Nephron progenitor cell (in vitro differentiated cells): ENCODE measurements around the gene EFCC1.

Source experiments
- DNase-seq: peaks from one replicate; pipeline ENCODE4 v3.0.0; 2021
- H3K27ac Mint-ChIP-seq: 2 replicates; pipeline ENCODE4 v1.8.0; 2021; ENCODE audit warnings: mild to moderate bottlenecking, moderate library complexity, mixed read lengths
- H3K27me3 Mint-ChIP-seq: 2 replicates; pipeline ENCODE4 v1.8.0; 2021; ENCODE audit warnings: mild to moderate bottlenecking, low read depth, mixed read lengths; ENCODE audit not compliant: poor library complexity
- H3K36me3 Mint-ChIP-seq: 2 replicates; pipeline ENCODE4 v1.8.0; 2021; ENCODE audit warnings: low read depth, mixed read lengths
- H3K4me1 Mint-ChIP-seq: 2 replicates; pipeline ENCODE4 v1.8.0; 2021; ENCODE audit warnings: mixed read lengths
- H3K4me3 Mint-ChIP-seq: 2 replicates; pipeline ENCODE4 v1.8.0; 2021; ENCODE audit warnings: mild to moderate bottlenecking, moderate library complexity, mixed read lengths
- H3K9me3 Mint-ChIP-seq: 2 replicates; pipeline ENCODE4 v1.8.0; 2021; ENCODE audit warnings: mild to moderate bottlenecking, moderate library complexity, mixed read lengths
- TF ChIP-seq, protein P1 (sequence below): fragments of 200-600 bp; sonication (generic); IDR thresholded peaks from 2 replicates; pipeline ENCODE4 v1.5.0; 2021; ENCODE audit warnings: antibody characterized with exemption

The EFCC1 gene

DNA sequence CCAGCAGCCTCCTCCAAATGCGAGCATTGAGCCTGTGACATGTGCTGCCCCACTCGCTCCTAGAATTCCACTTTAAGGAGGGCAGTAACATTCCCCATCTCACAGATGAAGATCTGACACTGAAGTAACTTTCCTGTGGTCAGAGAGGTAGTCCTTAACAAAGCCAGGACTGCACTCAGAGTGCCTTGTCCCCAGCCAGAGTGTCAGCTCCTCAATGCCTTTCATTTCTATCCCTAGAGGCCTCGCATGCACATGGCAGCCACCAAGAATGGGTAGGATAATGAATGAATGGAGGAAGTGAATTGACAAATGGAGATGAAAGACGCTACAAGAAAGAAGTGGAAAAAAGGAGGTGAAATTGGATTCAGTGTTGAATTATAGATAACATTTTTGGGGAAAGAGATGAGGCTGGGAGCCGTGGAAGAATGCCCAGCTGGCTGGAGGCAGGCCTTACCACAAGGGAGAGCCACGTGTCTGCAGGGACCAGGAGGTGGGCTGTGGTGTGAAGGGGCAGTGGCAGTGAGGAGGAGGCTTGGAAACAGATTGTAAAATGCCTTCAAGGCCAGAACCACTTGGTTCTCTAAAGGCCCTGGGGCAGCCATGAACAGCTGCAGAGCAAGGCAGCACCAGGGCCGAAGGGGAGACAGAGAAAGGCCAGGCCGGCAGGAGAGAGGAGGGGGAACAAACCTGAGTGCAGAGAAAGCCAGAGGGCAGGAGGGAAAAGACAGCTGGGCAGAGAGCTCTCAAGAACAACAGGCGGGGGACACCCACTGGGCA, 17.6 kb upstream of the EFCC1 start:
- Mint-ChIP-seq H3K36me3 (no peaks in the 10 kb centered on the region), H3K27me3 (peaks cover 44% of the 10 kb centered on the region), H3K4me1 (no peaks in the 10 kb centered on the region), H3K4me3 (no peak overlapping the region), H3K9me3 (peaks cover 6% of the 10 kb centered on the region), H3K27ac (no peak overlapping the region)
- TF ChIP-seq, protein P1, sequence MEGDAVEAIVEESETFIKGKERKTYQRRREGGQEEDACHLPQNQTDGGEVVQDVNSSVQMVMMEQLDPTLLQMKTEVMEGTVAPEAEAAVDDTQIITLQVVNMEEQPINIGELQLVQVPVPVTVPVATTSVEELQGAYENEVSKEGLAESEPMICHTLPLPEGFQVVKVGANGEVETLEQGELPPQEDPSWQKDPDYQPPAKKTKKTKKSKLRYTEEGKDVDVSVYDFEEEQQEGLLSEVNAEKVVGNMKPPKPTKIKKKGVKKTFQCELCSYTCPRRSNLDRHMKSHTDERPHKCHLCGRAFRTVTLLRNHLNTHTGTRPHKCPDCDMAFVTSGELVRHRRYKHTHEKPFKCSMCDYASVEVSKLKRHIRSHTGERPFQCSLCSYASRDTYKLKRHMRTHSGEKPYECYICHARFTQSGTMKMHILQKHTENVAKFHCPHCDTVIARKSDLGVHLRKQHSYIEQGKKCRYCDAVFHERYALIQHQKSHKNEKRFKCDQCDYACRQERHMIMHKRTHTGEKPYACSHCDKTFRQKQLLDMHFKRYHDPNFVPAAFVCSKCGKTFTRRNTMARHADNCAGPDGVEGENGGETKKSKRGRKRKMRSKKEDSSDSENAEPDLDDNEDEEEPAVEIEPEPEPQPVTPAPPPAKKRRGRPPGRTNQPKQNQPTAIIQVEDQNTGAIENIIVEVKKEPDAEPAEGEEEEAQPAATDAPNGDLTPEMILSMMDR: no peak
- no peak for DNase-seq

DNA sequence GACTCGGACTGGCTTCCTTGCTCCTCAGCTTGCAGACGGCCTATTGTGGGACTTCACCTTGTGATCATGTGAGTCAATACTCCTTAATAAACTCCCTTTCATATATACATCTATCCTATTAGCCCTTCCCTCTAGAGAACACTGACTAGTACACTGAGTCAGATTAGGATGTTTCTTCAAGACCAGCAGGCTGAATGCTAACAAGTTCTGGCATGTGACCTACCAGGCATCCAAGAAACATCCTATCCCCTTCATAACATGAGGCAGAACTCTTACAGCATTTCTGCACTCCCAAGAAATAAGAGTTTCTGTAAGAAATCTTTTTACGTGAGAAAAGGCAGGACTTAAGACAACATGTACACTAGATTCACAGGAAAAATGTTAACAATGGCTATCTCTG, 16.5 kb upstream of the EFCC1 start:
- TF ChIP-seq, protein P1: no peak
- no peaks in the 10 kb centered on the region for H3K36me3 Mint-ChIP-seq
- H3K9me3 Mint-ChIP-seq: peaks cover 6% of the 10 kb centered on the region
- no peak overlapping the region for H3K4me3 Mint-ChIP-seq
- DNase-seq: no peak
- no peaks in the 10 kb centered on the region for H3K4me1 Mint-ChIP-seq
- peaks cover 41% of the 10 kb centered on the region for H3K27me3 Mint-ChIP-seq
- no peak overlapping the region for H3K27ac Mint-ChIP-seq

DNA sequence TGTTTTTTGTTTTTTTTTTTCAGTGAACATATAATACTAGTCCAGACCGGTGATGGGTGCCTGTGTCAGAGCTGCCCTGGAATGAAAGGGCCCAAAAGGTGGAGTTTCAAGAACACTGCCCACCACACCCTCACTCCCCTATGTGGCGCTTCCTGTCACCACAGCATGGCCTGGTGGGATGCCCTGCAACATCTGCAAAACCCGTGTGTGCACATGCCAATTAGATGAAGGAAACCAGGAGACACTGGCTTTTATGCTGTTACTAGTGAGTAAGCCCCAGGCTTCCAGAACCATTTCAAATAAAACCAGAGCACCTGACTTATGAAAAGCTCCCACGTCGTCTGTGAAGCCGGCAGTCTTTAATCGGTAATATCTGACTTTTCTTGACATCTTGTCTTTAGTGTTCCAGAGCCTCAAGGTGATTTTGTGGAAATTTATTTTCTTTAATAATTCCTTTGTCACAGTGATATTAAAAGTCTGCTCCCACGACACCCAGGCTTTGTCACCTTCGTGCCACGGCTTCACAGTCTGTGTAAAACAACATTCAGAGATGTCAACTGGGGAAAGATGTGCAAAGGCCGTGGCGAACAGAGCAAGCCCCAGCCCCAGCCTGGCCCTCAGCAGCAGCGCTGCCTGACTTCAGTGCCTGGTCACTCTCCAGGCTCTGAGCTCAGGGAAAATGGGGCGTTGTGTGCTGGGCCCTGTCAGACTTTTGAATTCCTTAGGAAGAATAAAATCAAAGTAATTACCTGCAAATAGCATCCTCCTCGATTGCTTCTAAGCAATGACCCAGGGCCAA, 13.6 kb upstream of the EFCC1 start:
- Mint-ChIP-seq H3K36me3 (no peaks in the 10 kb centered on the region), H3K9me3 (no peaks in the 10 kb centered on the region), H3K4me3 (no peak overlapping the region), H3K27me3 (peaks cover 37% of the 10 kb centered on the region), H3K4me1 (peaks cover 5% of the 10 kb centered on the region), H3K27ac (no peak overlapping the region)
- TF ChIP-seq, protein P1: no peak
- no peak for DNase-seq

DNA sequence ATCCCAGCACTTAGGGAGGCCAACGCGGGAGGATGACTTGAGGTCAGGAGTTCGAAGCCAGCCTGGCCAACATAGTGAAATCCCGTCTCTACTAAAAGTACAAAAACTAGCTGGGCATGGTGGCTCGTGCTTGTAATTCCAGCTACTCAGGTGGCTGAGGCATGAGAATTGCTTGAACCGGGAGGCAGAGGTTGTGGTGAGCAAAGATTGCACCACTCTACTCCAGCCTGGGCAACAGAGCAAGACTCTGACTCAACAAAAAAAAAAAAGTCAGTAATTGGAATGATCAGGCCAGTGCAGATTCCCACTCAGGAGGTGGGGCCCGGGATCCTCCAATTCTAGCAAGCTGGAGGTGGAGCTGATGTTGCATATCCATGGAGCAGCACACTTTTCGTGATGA, 12.8 kb upstream of the EFCC1 start:
- H3K27ac Mint-ChIP-seq: no peak overlapping the region
- TF ChIP-seq, protein P1: no peak
- H3K9me3 Mint-ChIP-seq: no peaks in the 10 kb centered on the region
- H3K4me1 Mint-ChIP-seq: peaks cover 8% of the 10 kb centered on the region
- peaks cover 45% of the 10 kb centered on the region for H3K27me3 Mint-ChIP-seq
- no peak overlapping the region for H3K4me3 Mint-ChIP-seq
- no peak for DNase-seq
- H3K36me3 Mint-ChIP-seq: no peaks in the 10 kb centered on the region

DNA sequence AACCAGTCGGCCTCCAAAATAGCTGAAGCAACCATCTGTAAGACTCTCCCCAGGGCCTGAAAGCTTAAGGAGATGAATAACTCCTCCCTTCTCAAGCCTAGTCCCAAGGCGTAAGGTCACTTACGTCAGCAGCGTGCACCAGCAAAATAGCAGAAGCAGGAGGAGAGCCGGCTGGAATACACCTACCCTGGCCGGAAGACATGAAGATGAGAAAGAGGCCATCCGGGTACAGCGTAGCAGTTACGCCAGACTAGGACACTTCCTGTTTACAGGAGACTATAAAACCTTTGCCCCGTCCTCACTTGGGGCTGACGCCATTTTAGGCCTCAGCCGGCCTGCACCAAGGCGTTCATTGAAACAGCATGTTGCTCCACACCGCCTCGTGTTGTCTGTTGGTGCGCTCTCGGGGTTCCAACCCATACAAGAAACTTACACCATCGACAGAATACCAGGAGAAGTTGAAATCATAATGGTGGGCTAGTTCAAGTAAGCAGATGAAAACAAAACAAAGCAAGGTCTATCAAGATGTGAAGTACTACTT, 9.7 kb upstream of the EFCC1 start:
- TF ChIP-seq, protein P1: no peak
- peaks cover 20% of the 10 kb centered on the region for H3K4me1 Mint-ChIP-seq
- no peaks in the 10 kb centered on the region for H3K9me3 Mint-ChIP-seq
- DNase-seq: no peak
- H3K4me3 Mint-ChIP-seq: peak overlapping the region; percentile 19
- no peaks in the 10 kb centered on the region for H3K36me3 Mint-ChIP-seq
- no peak overlapping the region for H3K27ac Mint-ChIP-seq
- H3K27me3 Mint-ChIP-seq: peaks cover 39% of the 10 kb centered on the region
